OCI-LY7 (cell line): ENCODE results near the gene MARCHF6. TPM values are rescaled to one million over a fixed set of nuclear protein-coding genes. Genes with fewer than 3 reads are reported as not detected.

Source experiments
- BruUV-seq: library from RNA; stranded (reverse); fragments of 400-500 nt; replicated peaks from 2 replicates; lab custom pipeline; 2021; lab: Mats Ljungman, UMichigan
- CTCF ChIA-PET: fragments of 300-600 bp; sonication (Branson Sonifier 250); formaldehyde crosslinking; loops from one replicate; lab custom pipeline; 2022; ENCODE audit warnings: antibody characterized with exemption; ENCODE audit not compliant: unreplicated experiment; lab: Charles Lee
- POLR2A ChIA-PET: fragments of 300-600 bp; sonication (Branson Sonifier 250); formaldehyde crosslinking; loops from one replicate; lab custom pipeline; 2022; ENCODE audit warnings: antibody characterized with exemption; lab: Charles Lee
- DNase-seq: peaks from one replicate; pipeline ENCODE4 v3.0.0-alpha.2; 2015; ENCODE audit warnings: low spot score
- H2AFZ ChIP-seq: fragments of 200-600 bp; sonication (generic), shearing (Covaris generic); 2 replicates; pipeline ENCODE4 v1.6.1; 2014; ENCODE audit warnings: mild to moderate bottlenecking, antibody characterized with exemption, low read length, moderate library complexity
- H3K27ac ChIP-seq: fragments of 200-600 bp; sonication (generic); 2 replicates; pipeline ENCODE4 v1.5.1; 2014; ENCODE audit warnings: mixed run types, low read depth, mild to moderate bottlenecking, moderate library complexity, low read length, inconsistent platforms; ENCODE audit not compliant: poor library complexity, severe bottlenecking
- H3K36me3 ChIP-seq: fragments of 200-600 bp; sonication (generic); 2 replicates; pipeline ENCODE4 v1.6.1; 2014; ENCODE audit warnings: mild to moderate bottlenecking, antibody characterized with exemption, low read length, moderate library complexity, mixed read lengths; ENCODE audit not compliant: insufficient read depth
- H3K4me1 ChIP-seq: fragments of 200-600 bp; sonication (generic); 2 replicates; pipeline ENCODE4 v1.5.1; 2014; ENCODE audit warnings: mild to moderate bottlenecking, low read length; ENCODE audit not compliant: insufficient read depth, poor library complexity, severe bottlenecking
- H3K4me2 ChIP-seq: fragments of 200-600 bp; sonication (generic); 2 replicates; pipeline ENCODE4 v1.6.1; 2014; ENCODE audit warnings: mild to moderate bottlenecking, low read length
- H3K4me3 ChIP-seq: fragments of 200-600 bp; sonication (generic); 2 replicates; pipeline ENCODE4 v1.5.1; 2014; ENCODE audit warnings: mild to moderate bottlenecking, low read depth, low read length; ENCODE audit not compliant: poor library complexity, severe bottlenecking
- H3K79me2 ChIP-seq: fragments of 200-600 bp; sonication (generic); 2 replicates; pipeline ENCODE4 v1.6.1; 2016; ENCODE audit warnings: low read depth, mild to moderate bottlenecking, low read length, moderate library complexity, mixed read lengths; ENCODE audit not compliant: insufficient read depth
- H3K9me2 ChIP-seq: fragments of 200-600 bp; sonication (generic); 2 replicates; pipeline ENCODE4 v1.6.1; 2016; ENCODE audit warnings: mild to moderate bottlenecking, low read length, mixed read lengths; ENCODE audit not compliant: insufficient read depth
- H3K9me3 ChIP-seq: fragments of 200-600 bp; sonication (generic); 2 replicates; pipeline ENCODE4 v1.6.1; 2014; ENCODE audit warnings: mild to moderate bottlenecking, mixed run types, low read length, mixed read lengths
- H4K20me1 ChIP-seq: fragments of 200-600 bp; sonication (generic); 2 replicates; pipeline ENCODE4 v1.6.1; 2014; ENCODE audit warnings: mild to moderate bottlenecking, antibody characterized with exemption, low read length, moderate library complexity, mixed read lengths; ENCODE audit not compliant: insufficient read depth
- CTCF ChIP-seq: fragments of 200-600 bp; sonication (generic); conservative IDR thresholded peaks from 2 replicates; pipeline ENCODE4 v1.5.1; 2014; ENCODE audit warnings: mild to moderate bottlenecking, antibody characterized with exemption, low read length, moderate library complexity, mixed read lengths
- EZH2phosphoT487 ChIP-seq: fragments of 200-600 bp; sonication (generic); IDR thresholded peaks from 2 replicates; pipeline ENCODE4 v1.6.1; 2018; ENCODE audit warnings: low read depth, borderline replicate concordance, mild to moderate bottlenecking, mixed run types, antibody characterized with exemption, low read length, moderate library complexity, mixed read lengths
- intact Hi-C: fragments of 100-400 bp; cut with micrococcal nuclease; formaldehyde crosslinking; loops from one replicate; pipeline ENCODE4 v1.10.0; 2022; ENCODE audit not compliant: unreplicated experiment
- total RNA-seq, 2 experiments: library from RNA; depleted of rRNA in 1 of 2; stranded (reverse); fragments of >200 nt in 1 of 2; shearing (Covaris generic) in 1 of 2; gene quantifications; 2 replicates each; pipeline ENCODE4 v1.2.3, GENCODE V29; 2014 to 2022

The MARCHF6 gene
- total RNA-seq, 2 experiments from 2014 or later = 113 to 118 TPM

- Histone ChIP-seq H3K79me2 (no peaks in the 10 kb centered on the region), H3K9me3 (no peaks in the 10 kb centered on the region), H2AFZ (no peak overlapping the region), H3K9me2 (no peaks in the 10 kb centered on the region), H3K4me3 (no peak overlapping the region), H3K36me3 (no peaks in the 10 kb centered on the region), H4K20me1 (no peaks in the 10 kb centered on the region), H3K4me1 (no peaks in the 10 kb centered on the region), H3K4me2 (no peak overlapping the region), H3K27ac (no peak overlapping the region)
- TF ChIP-seq EZH2phosphoT487 = no peak
- TF ChIP-seq CTCF = 0 out of 2 replicates have a peak, but pooled peaks have one; percentile 21
- ChIA-PET CTCF (no interaction called here), POLR2A (interaction anchor here (0.5 to 1.3 kb wide), 2 partner anchors 8 to 116 kb away, joined by 3 read pairs; no protein-coding TSS in a partner anchor)
- no peak for DNase-seq
- intact Hi-C loops = no loop called here
- no TSS peak for BruUV-seq
Measured at GRCh38 chr5:10304932-10305331, 48.6 kb upstream of the MARCHF6 start.

- CTCF ChIA-PET = no interaction called here
- TF ChIP-seq EZH2phosphoT487 = no peak
- no peak for TF ChIP-seq CTCF
- DNase-seq = no peak
- H3K4me3 ChIP-seq = no peak overlapping the region
- no peaks in the 10 kb centered on the region for H3K4me1 ChIP-seq
- H4K20me1 ChIP-seq = no peaks in the 10 kb centered on the region
- H3K36me3 ChIP-seq = no peaks in the 10 kb centered on the region
- no TSS peak for BruUV-seq
- no peak overlapping the region for H2AFZ ChIP-seq
- intact Hi-C loops = no loop called here
- H3K9me2 ChIP-seq = no peaks in the 10 kb centered on the region
- no peak overlapping the region for H3K4me2 ChIP-seq
- POLR2A ChIA-PET = no interaction called here
- H3K27ac ChIP-seq = no peak overlapping the region
- H3K79me2 ChIP-seq = no peaks in the 10 kb centered on the region
- H3K9me3 ChIP-seq = no peaks in the 10 kb centered on the region
Measured at GRCh38 chr5:10306114-10306513, 47.4 kb upstream of the MARCHF6 start.

GRCh38 chr5:10306806-10307205 lies 46.7 kb upstream of the MARCHF6 start:
- CTCF ChIA-PET = no interaction called here
- H4K20me1 ChIP-seq = no peaks in the 10 kb centered on the region
- H3K4me3 ChIP-seq = no peak overlapping the region
- TF ChIP-seq EZH2phosphoT487 = no peak
- no peak for TF ChIP-seq CTCF
- H3K4me1 ChIP-seq = no peaks in the 10 kb centered on the region
- no peak overlapping the region for H3K4me2 ChIP-seq
- no peaks in the 10 kb centered on the region for H3K9me2 ChIP-seq
- H2AFZ ChIP-seq = no peak overlapping the region
- no peaks in the 10 kb centered on the region for H3K36me3 ChIP-seq
- no peaks in the 10 kb centered on the region for H3K79me2 ChIP-seq
- BruUV-seq = no TSS peak
- POLR2A ChIA-PET = no interaction called here
- no peak overlapping the region for H3K27ac ChIP-seq
- no peaks in the 10 kb centered on the region for H3K9me3 ChIP-seq
- intact Hi-C loops = no loop called here
- no peak for DNase-seq
